IPS-18a (cell line): Measurements from ENCODE around the gene NRXN3.

Experiments
- H3K27ac ChIP-seq: one replicate; pipeline ENCODE4 v1.5.1; 2013; ENCODE audit warnings: low read length
- H3K27me3 ChIP-seq: one replicate; pipeline ENCODE4 v1.6.1; 2013; ENCODE audit warnings: mild to moderate bottlenecking, low read length; ENCODE audit not compliant: control insufficient read depth, insufficient read depth
- H3K36me3 ChIP-seq: one replicate; pipeline ENCODE4 v1.6.1; 2013; ENCODE audit warnings: low read depth, low read length; ENCODE audit not compliant: control insufficient read depth
- H3K4me1 ChIP-seq: one replicate; pipeline ENCODE4 v1.6.1; 2013; ENCODE audit warnings: low read depth, low read length; ENCODE audit not compliant: control insufficient read depth
- H3K4me3 ChIP-seq: one replicate; pipeline ENCODE4 v1.5.1; 2013; ENCODE audit warnings: low read length
- H3K9ac ChIP-seq: one replicate; pipeline ENCODE4 v1.6.1; 2013; ENCODE audit warnings: mild to moderate bottlenecking, low read length, moderate library complexity
- H3K9me3 ChIP-seq: one replicate; pipeline ENCODE4 v1.6.1; 2013; ENCODE audit warnings: low read depth, low read length; ENCODE audit not compliant: control insufficient read depth

NRXN3 gene

GRCh38 chr14:78683206-78683605 is 513.0 kb downstream of the NRXN3 start:
- Histone ChIP-seq H3K27ac (no peak overlapping the region), H3K9me3 (no peaks in the 10 kb centered on the region), H3K4me1 (no peaks in the 10 kb centered on the region), H3K36me3 (no peaks in the 10 kb centered on the region), H3K9ac (no peak overlapping the region), H3K4me3 (no peak overlapping the region), H3K27me3 (no peaks in the 10 kb centered on the region)

- no peaks in the 10 kb centered on the region for H3K9me3 ChIP-seq
- H3K36me3 ChIP-seq = no peaks in the 10 kb centered on the region
- no peaks in the 10 kb centered on the region for H3K27me3 ChIP-seq
- H3K27ac ChIP-seq = no peak overlapping the region
- no peak overlapping the region for H3K4me3 ChIP-seq
- no peak overlapping the region for H3K9ac ChIP-seq
- H3K4me1 ChIP-seq = no peaks in the 10 kb centered on the region
Measured at GRCh38 chr14:78683981-78684380, 513.8 kb downstream of the NRXN3 start.

- H3K27me3 ChIP-seq = no peaks in the 10 kb centered on the region
- H3K36me3 ChIP-seq = no peaks in the 10 kb centered on the region
Measured at GRCh38 chr14:78688503-78688902, 518.3 kb downstream of the NRXN3 start.

GRCh38 chr14:78690836-78691235 is 520.7 kb downstream of the NRXN3 start:
- Histone ChIP-seq H3K9ac (no peak overlapping the region), H3K36me3 (no peaks in the 10 kb centered on the region), H3K4me1 (no peaks in the 10 kb centered on the region), H3K27ac (no peak overlapping the region), H3K27me3 (no peaks in the 10 kb centered on the region), H3K4me3 (no peak overlapping the region), H3K9me3 (no peaks in the 10 kb centered on the region)

More at GRCh38 chr14:78688503-78688902, 518.3 kb downstream of the NRXN3 start:
- no peaks in the 10 kb centered on the region for H3K4me1 ChIP-seq
- H3K4me3 ChIP-seq = no peak overlapping the region
- no peak overlapping the region for H3K9ac ChIP-seq
- H3K9me3 ChIP-seq = no peaks in the 10 kb centered on the region
- H3K27ac ChIP-seq = no peak overlapping the region

- Histone ChIP-seq H3K36me3 (no peaks in the 10 kb centered on the region), H3K4me1 (no peaks in the 10 kb centered on the region), H3K27ac (no peak overlapping the region), H3K4me3 (no peak overlapping the region), H3K27me3 (no peaks in the 10 kb centered on the region), H3K9ac (no peak overlapping the region), H3K9me3 (no peaks in the 10 kb centered on the region)
Measured at GRCh38 chr14:78697341-78697740, 527.2 kb downstream of the NRXN3 start.

GRCh38 chr14:78698991-78699390 is 528.8 kb downstream of the NRXN3 start:
- H3K9ac ChIP-seq = no peak overlapping the region
- H3K4me1 ChIP-seq = no peaks in the 10 kb centered on the region
- H3K9me3 ChIP-seq = no peaks in the 10 kb centered on the region
- H3K4me3 ChIP-seq = no peak overlapping the region
- H3K27me3 ChIP-seq = no peaks in the 10 kb centered on the region
- H3K36me3 ChIP-seq = no peaks in the 10 kb centered on the region
- no peak overlapping the region for H3K27ac ChIP-seq

GRCh38 chr14:78700236-78700635 is 530.1 kb downstream of the NRXN3 start:
- Histone ChIP-seq H3K27me3 (no peaks in the 10 kb centered on the region), H3K36me3 (no peaks in the 10 kb centered on the region), H3K9me3 (no peaks in the 10 kb centered on the region), H3K9ac (no peak overlapping the region), H3K27ac (no peak overlapping the region), H3K4me3 (no peak overlapping the region), H3K4me1 (no peaks in the 10 kb centered on the region)

- Histone ChIP-seq H3K27me3 (no peaks in the 10 kb centered on the region), H3K9ac (no peak overlapping the region), H3K27ac (no peak overlapping the region), H3K9me3 (no peaks in the 10 kb centered on the region), H3K4me1 (no peaks in the 10 kb centered on the region), H3K4me3 (no peak overlapping the region), H3K36me3 (no peaks in the 10 kb centered on the region)
Measured at GRCh38 chr14:78701246-78701645, 531.1 kb downstream of the NRXN3 start.

GRCh38 chr14:78704965-78705364 is 534.8 kb downstream of the NRXN3 start:
- Histone ChIP-seq H3K9me3 (no peaks in the 10 kb centered on the region), H3K4me3 (no peak overlapping the region), H3K4me1 (no peaks in the 10 kb centered on the region), H3K36me3 (no peaks in the 10 kb centered on the region), H3K9ac (no peak overlapping the region), H3K27me3 (no peaks in the 10 kb centered on the region), H3K27ac (no peak overlapping the region)

GRCh38 chr14:78705989-78706388 is 535.8 kb downstream of the NRXN3 start:
- peaks cover 4% of the 10 kb centered on the region for H3K4me1 ChIP-seq
- H3K9me3 ChIP-seq = no peaks in the 10 kb centered on the region
- H3K27me3 ChIP-seq = no peaks in the 10 kb centered on the region
- H3K4me3 ChIP-seq = no peak overlapping the region
- no peaks in the 10 kb centered on the region for H3K36me3 ChIP-seq
- H3K9ac ChIP-seq = no peak overlapping the region
- H3K27ac ChIP-seq = no peak overlapping the region

GRCh38 chr14:78709795-78710557 is 539.8 kb downstream of the NRXN3 start:
- Histone ChIP-seq H3K4me1 (peaks cover 4% of the 10 kb centered on the region), H3K27ac (no peak overlapping the region), H3K9ac (no peak overlapping the region), H3K36me3 (no peaks in the 10 kb centered on the region), H3K27me3 (no peaks in the 10 kb centered on the region), H3K9me3 (no peaks in the 10 kb centered on the region), H3K4me3 (no peak overlapping the region)

- no peak overlapping the region for H3K4me3 ChIP-seq
- peaks cover 4% of the 10 kb centered on the region for H3K4me1 ChIP-seq
- H3K36me3 ChIP-seq = no peaks in the 10 kb centered on the region
Measured at GRCh38 chr14:78710963-78711362, 540.8 kb downstream of the NRXN3 start.

More at GRCh38 chr14:78710963-78711362, 540.8 kb downstream of the NRXN3 start:
- H3K9me3 ChIP-seq = no peaks in the 10 kb centered on the region
- no peak overlapping the region for H3K27ac ChIP-seq
- H3K9ac ChIP-seq = no peak overlapping the region
- no peaks in the 10 kb centered on the region for H3K27me3 ChIP-seq
